Stimulated activated naive CD8-positive, alpha-beta T cell treated with anti-CD3 and anti-CD28 coated beads, Interleukin-15, amount 100 ng/mL, for 72 hours (primary cell): ENCODE results near the gene PGM2L1.

Experiments used
- ATAC-seq: fragments of 150-1000 bp; cut with Tn5 transposase; 2 replicates; pipeline ENCODE4 v1.10.0; 2021; ENCODE audit warnings: mild to moderate bottlenecking, moderate library complexity
- DNase-seq, 2 donors: peaks; one replicate each; pipeline ENCODE4 v3.0.0; 2021 to 2022
- H3K27ac Mint-ChIP-seq, 2 donors: one replicate each; pipeline ENCODE4 v1.8.0; 2022; ENCODE audit warnings: mild to moderate bottlenecking in 2 of 2, mixed read lengths in 2 of 2, moderate library complexity in 2 of 2
- H3K27me3 Mint-ChIP-seq: one replicate; pipeline ENCODE4 v1.8.0; 2022; ENCODE audit warnings: mixed read lengths
- H3K4me1 Mint-ChIP-seq: one replicate; pipeline ENCODE4 v1.8.0; 2022; ENCODE audit warnings: mild to moderate bottlenecking, mixed read lengths
- H3K4me3 Mint-ChIP-seq, 2 donors: one replicate each; pipeline ENCODE4 v1.8.0; 2022; ENCODE audit warnings: mild to moderate bottlenecking in 2 of 2, mixed read lengths in 2 of 2, moderate library complexity in 1 of 2
- H3K9me3 Mint-ChIP-seq, 2 donors: one replicate each; pipeline ENCODE4 v1.8.0; 2022; ENCODE audit warnings: mixed read lengths in 2 of 2

The PGM2L1 gene

GRCh38 chr11:74398244-74399159, at the start of gene PGM2L1:
PGM2L1 (minus strand) TSS chr11:74398433; CDS start chr11:74398161, 272 bp downstream.
- peak; percentile 93 for ATAC-seq
- peaks cover 29% of the 10 kb centered on the region for H3K4me1 Mint-ChIP-seq
- DNase-seq: peak; percentile 92 to 93
- H3K27ac Mint-ChIP-seq: peak within 1 kb of the TSS; percentile 100
- H3K9me3 Mint-ChIP-seq: no peaks in the 10 kb centered on the region
- peak within 1 kb of the TSS; percentile 99 to 100 for H3K4me3 Mint-ChIP-seq
- no peaks in the 10 kb centered on the region for H3K27me3 Mint-ChIP-seq

- no peaks in the 10 kb centered on the region for H3K9me3 Mint-ChIP-seq
- H3K27ac Mint-ChIP-seq: no peak overlapping the region
- no peak for ATAC-seq
- H3K4me1 Mint-ChIP-seq: peaks cover 11% of the 10 kb centered on the region
- peaks cover 11% of the 10 kb centered on the region for H3K27me3 Mint-ChIP-seq
- no peak for DNase-seq
- no peak overlapping the region for H3K4me3 Mint-ChIP-seq
These were observed 49.5 kb upstream of the PGM2L1 start for GRCh38 chr11:74447720-74448119.

- Mint-ChIP-seq H3K4me1 (peaks cover 11% of the 10 kb centered on the region), H3K27ac (no peak overlapping the region), H3K4me3 (no peak overlapping the region), H3K9me3 (peaks cover 0 to 1% of the 10 kb centered on the region in 2 donors), H3K27me3 (no peaks in the 10 kb centered on the region)
- DNase-seq: no peak
- no peak for ATAC-seq
These were observed 48.3 kb upstream of the PGM2L1 start for GRCh38 chr11:74446532-74446938.

GRCh38 chr11:74444173-74444826, 46.1 kb upstream of the PGM2L1 start:
- H3K27me3 Mint-ChIP-seq: no peaks in the 10 kb centered on the region
- no peak for DNase-seq
- peaks cover 5% of the 10 kb centered on the region for H3K4me1 Mint-ChIP-seq
- no peak for ATAC-seq
- no peak overlapping the region for H3K4me3 Mint-ChIP-seq
- H3K27ac Mint-ChIP-seq: peak overlapping the region in 1 of 2 donors; percentile 28
- peaks cover 14 to 16% of the 10 kb centered on the region in 2 donors for H3K9me3 Mint-ChIP-seq

- ATAC-seq: no peak
- DNase-seq: no peak
- H3K27me3 Mint-ChIP-seq: no peaks in the 10 kb centered on the region
- H3K4me1 Mint-ChIP-seq: no peaks in the 10 kb centered on the region
- H3K4me3 Mint-ChIP-seq: no peak overlapping the region
- H3K27ac Mint-ChIP-seq: peak overlapping the region; percentile 21 to 60
- peaks cover 14 to 16% of the 10 kb centered on the region in 2 donors for H3K9me3 Mint-ChIP-seq
These were observed 45.0 kb upstream of the PGM2L1 start for GRCh38 chr11:74443071-74443864.

GRCh38 chr11:74442636-74443035, 44.4 kb upstream of the PGM2L1 start:
- Mint-ChIP-seq H3K9me3 (peaks cover 14 to 16% of the 10 kb centered on the region in 2 donors), H3K4me1 (no peaks in the 10 kb centered on the region), H3K27ac (no peak overlapping the region), H3K27me3 (no peaks in the 10 kb centered on the region), H3K4me3 (no peak overlapping the region)
- ATAC-seq: no peak
- DNase-seq: no peak

GRCh38 chr11:74438681-74439080, 40.4 kb upstream of the PGM2L1 start:
- Mint-ChIP-seq H3K4me1 (no peaks in the 10 kb centered on the region), H3K9me3 (peaks cover 14 to 16% of the 10 kb centered on the region in 2 donors), H3K27ac (no peak overlapping the region), H3K27me3 (no peaks in the 10 kb centered on the region), H3K4me3 (no peak overlapping the region)
- no peak for DNase-seq
- no peak for ATAC-seq

GRCh38 chr11:74437441-74438042, 39.3 kb upstream of the PGM2L1 start:
- peaks cover 14 to 16% of the 10 kb centered on the region in 2 donors for H3K9me3 Mint-ChIP-seq
- H3K27me3 Mint-ChIP-seq: no peaks in the 10 kb centered on the region
- no peak overlapping the region for H3K4me3 Mint-ChIP-seq
- no peak for ATAC-seq
- no peaks in the 10 kb centered on the region for H3K4me1 Mint-ChIP-seq
- no peak for DNase-seq
- no peak overlapping the region for H3K27ac Mint-ChIP-seq

GRCh38 chr11:74434528-74434927, 36.3 kb upstream of the PGM2L1 start:
- Mint-ChIP-seq H3K4me3 (no peak overlapping the region), H3K27me3 (no peaks in the 10 kb centered on the region), H3K27ac (no peak overlapping the region), H3K9me3 (peaks cover 0 to 3% of the 10 kb centered on the region in 2 donors), H3K4me1 (no peaks in the 10 kb centered on the region)
- ATAC-seq (no peak), DNase-seq (no peak)

- no peaks in the 10 kb centered on the region for H3K4me1 Mint-ChIP-seq
- no peak overlapping the region for H3K4me3 Mint-ChIP-seq
- no peaks in the 10 kb centered on the region for H3K27me3 Mint-ChIP-seq
- DNase-seq: no peak
- H3K27ac Mint-ChIP-seq: no peak overlapping the region
- no peak for ATAC-seq
- peaks cover 0 to 1% of the 10 kb centered on the region in 2 donors for H3K9me3 Mint-ChIP-seq
These were observed 31.0 kb upstream of the PGM2L1 start for GRCh38 chr11:74429205-74429604.

GRCh38 chr11:74427384-74427886, 29.2 kb upstream of the PGM2L1 start:
- Mint-ChIP-seq H3K27ac (no peak overlapping the region), H3K9me3 (peaks cover 0 to 8% of the 10 kb centered on the region in 2 donors), H3K27me3 (no peaks in the 10 kb centered on the region), H3K4me1 (no peaks in the 10 kb centered on the region), H3K4me3 (no peak overlapping the region)
- DNase-seq: no peak
- ATAC-seq: no peak

- H3K4me3 Mint-ChIP-seq: no peak overlapping the region
- DNase-seq (no peak), ATAC-seq (no peak)
- peaks cover 0 to 8% of the 10 kb centered on the region in 2 donors for H3K9me3 Mint-ChIP-seq
- H3K4me1 Mint-ChIP-seq: no peaks in the 10 kb centered on the region
- no peaks in the 10 kb centered on the region for H3K27me3 Mint-ChIP-seq
- no peak overlapping the region for H3K27ac Mint-ChIP-seq
These were observed 26.9 kb upstream of the PGM2L1 start for GRCh38 chr11:74425100-74425499.

- Mint-ChIP-seq H3K27ac (peak overlapping the region in 1 of 2 donors; percentile 93), H3K27me3 (no peaks in the 10 kb centered on the region), H3K4me1 (peaks cover 31% of the 10 kb centered on the region), H3K4me3 (peak overlapping the region; percentile 27 to 38), H3K9me3 (peaks cover 0 to 5% of the 10 kb centered on the region in 2 donors)
- DNase-seq (no peak), ATAC-seq (peak; percentile 59)
These were observed 20.3 kb upstream of the PGM2L1 start for GRCh38 chr11:74418509-74418895.

GRCh38 chr11:74417860-74418508, 19.8 kb upstream of the PGM2L1 start:
- Mint-ChIP-seq H3K4me3 (peak overlapping the region; percentile 15 to 25), H3K27me3 (no peaks in the 10 kb centered on the region), H3K9me3 (peaks cover 0 to under 1% of the 10 kb centered on the region in 2 donors), H3K27ac (peak overlapping the region; percentile 36 to 96), H3K4me1 (peaks cover 34% of the 10 kb centered on the region)
- ATAC-seq (peak; percentile 67), DNase-seq (peak in 1 of 2 donors; percentile 18)
